ENCODE measurements around the gene DLGAP1.
A peak's percentile ranks its signal among the peaks of the same experiment; 100 is the strongest.

The DLGAP1 gene

GRCh38 chr18:3453540-3454364 is 1001.4 kb downstream of the DLGAP1 start:
- DNase-seq = peak; percentile 16

- no peak for DNase-seq
Observed at GRCh38 chr18:3452750-3453539, 1002.2 kb downstream of the DLGAP1 start.

- DNase-seq = peak; percentile 38
Observed at GRCh38 chr18:3451989-3452749, 1002.9 kb downstream of the DLGAP1 start.

- peak; percentile 85 for DNase-seq
Observed at GRCh38 chr18:3451183-3451988, 1003.7 kb downstream of the DLGAP1 start.

- no peak for DNase-seq
Observed at GRCh38 chr18:3450799-3451182, 1004.3 kb downstream of the DLGAP1 start.

- peak; percentile 65 for DNase-seq
Observed at GRCh38 chr18:3450012-3450798, 1004.9 kb downstream of the DLGAP1 start, which contains the start of gene TGIF1. Gene TGIF1, plus strand, starts transcription at chr18:3450172. Its CDS starts 318 bp downstream, at chr18:3450490.

- peak; percentile 75 for DNase-seq
Observed at GRCh38 chr18:3449512-3450011, 1005.5 kb downstream of the DLGAP1 start.

GRCh38 chr18:3448838-3449511 is 1006.1 kb downstream of the DLGAP1 start:
- peak; percentile 18 for DNase-seq

- DNase-seq = peak; percentile 71
Observed at GRCh38 chr18:3447895-3448837, 1006.9 kb downstream of the DLGAP1 start.

- peak; percentile 20 for DNase-seq
Observed at GRCh38 chr18:3447068-3447894, 1007.8 kb downstream of the DLGAP1 start.

Data from stimulated activated CD4-positive, alpha-beta T cell treated with anti-CD3 and anti-CD28 coated beads, Interleukin-4, amount 100 ng/mL, for 1 hour (primary cell).